ENCODE measurements around the gene HSP90AA1. TPM values are rescaled to one million over a fixed set of nuclear protein-coding genes. Genes with fewer than 3 reads are reported as not detected.
A peak's percentile ranks its signal among the peaks of the same experiment; 100 is the strongest.
"Not testable (repeated sequence)": the region's sequence is repeated elsewhere in the genome, so short reads cannot be mapped to it uniquely, and the experiment has no call there.

The HSP90AA1 gene
- total and polyA plus RNA-seq, 7 donors: 167 to 463 (median 265) TPM

DNA sequence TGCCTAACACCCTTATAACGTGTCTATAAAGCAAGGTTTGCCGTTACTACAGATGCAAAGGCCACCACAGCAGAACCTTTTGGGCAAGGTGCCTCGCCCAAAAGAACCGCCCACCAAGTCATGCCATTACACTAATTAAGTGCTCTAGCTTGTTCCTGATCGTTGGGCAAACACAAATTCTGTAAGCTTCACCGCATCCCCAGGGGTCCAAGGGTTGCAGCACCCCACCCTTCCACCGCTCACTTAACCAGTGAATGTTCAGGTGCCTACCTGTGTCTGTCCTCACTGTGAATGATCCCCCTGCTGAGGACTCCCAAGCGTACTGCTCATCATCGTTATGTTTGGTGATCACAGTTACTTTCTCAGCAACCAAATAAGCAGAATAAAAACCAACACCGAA is 1.4 kb downstream of the HSP90AA1 start:
- Histone ChIP-seq H3K27ac (peak overlapping the region; percentile 99 to 100 (median 100)), H3K27me3 (no peaks in the 10 kb centered on the region), H3K9me3 (no peaks in the 10 kb centered on the region), H3K36me3 (peaks cover 46 to 54% (median 50%) of the 10 kb centered on the region in 4 donors), H3K4me1 (peaks cover 2 to 56% (median 51%) of the 10 kb centered on the region in 4 donors), H3K4me3 (peak overlapping the region; percentile 91 to 99 (median 94))
- intact Hi-C loops (cut with DNase I): loop anchor here (5.0 kb wide), 1 partner anchor 507 kb away; the partner anchor contains the start of gene RCOR1
- TF ChIP-seq EP300 (IDR thresholded peaks at IDR 0.05): no peak
- no peak for TF ChIP-seq POLR2AphosphoS5 (IDR thresholded peaks at IDR 0.05)
- TF ChIP-seq, protein P1, sequence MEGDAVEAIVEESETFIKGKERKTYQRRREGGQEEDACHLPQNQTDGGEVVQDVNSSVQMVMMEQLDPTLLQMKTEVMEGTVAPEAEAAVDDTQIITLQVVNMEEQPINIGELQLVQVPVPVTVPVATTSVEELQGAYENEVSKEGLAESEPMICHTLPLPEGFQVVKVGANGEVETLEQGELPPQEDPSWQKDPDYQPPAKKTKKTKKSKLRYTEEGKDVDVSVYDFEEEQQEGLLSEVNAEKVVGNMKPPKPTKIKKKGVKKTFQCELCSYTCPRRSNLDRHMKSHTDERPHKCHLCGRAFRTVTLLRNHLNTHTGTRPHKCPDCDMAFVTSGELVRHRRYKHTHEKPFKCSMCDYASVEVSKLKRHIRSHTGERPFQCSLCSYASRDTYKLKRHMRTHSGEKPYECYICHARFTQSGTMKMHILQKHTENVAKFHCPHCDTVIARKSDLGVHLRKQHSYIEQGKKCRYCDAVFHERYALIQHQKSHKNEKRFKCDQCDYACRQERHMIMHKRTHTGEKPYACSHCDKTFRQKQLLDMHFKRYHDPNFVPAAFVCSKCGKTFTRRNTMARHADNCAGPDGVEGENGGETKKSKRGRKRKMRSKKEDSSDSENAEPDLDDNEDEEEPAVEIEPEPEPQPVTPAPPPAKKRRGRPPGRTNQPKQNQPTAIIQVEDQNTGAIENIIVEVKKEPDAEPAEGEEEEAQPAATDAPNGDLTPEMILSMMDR (IDR thresholded peaks at IDR 0.05): no peak
- no peak for TF ChIP-seq POLR2A (IDR thresholded peaks at IDR 0.05)
- DNase-seq: no peak
- WGBS, 2 donors: 6 to 35% methylated on average over 10 of the region's 10 CpGs

DNA sequence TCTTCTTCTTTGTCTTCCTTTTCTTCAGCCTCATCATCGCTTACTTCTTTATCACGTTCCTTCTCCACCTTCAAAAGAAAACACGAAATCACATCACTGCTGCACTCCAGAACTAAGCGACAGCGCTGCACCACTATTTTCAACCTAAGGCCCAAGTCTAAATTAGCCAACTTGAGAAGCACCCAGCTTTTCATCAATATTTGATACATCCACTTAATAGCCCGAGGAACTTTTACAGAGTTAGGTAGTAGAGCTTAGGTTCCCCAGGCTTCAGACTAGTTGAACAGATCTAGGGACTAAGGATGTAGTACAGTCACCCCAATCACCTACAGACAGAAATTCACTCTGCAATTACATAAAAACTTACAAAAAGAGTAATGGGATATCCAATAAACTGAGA is 1.9 kb downstream of the HSP90AA1 start:
- Histone ChIP-seq H3K4me1 (peaks cover 2 to 56% (median 51%) of the 10 kb centered on the region in 4 donors), H3K4me3 (peak overlapping the region in 1 of 4 donors; percentile 91), H3K36me3 (peaks cover 50 to 60% (median 53%) of the 10 kb centered on the region in 4 donors), H3K27me3 (no peaks in the 10 kb centered on the region), H3K27ac (no peak overlapping the region), H3K9me3 (no peaks in the 10 kb centered on the region)
- intact Hi-C loops (cut with DNase I): loop anchor here (5.0 kb wide), 1 partner anchor 507 kb away; the partner anchor contains the start of gene RCOR1
- 47 to 81% methylated on average over 6 of the region's 6 CpGs for whole genome bisulfite sequencing, 2 donors
- no peak for TF ChIP-seq EP300 (IDR thresholded peaks at IDR 0.05)
- TF ChIP-seq, protein P1 (IDR thresholded peaks at IDR 0.05): no peak
- TF ChIP-seq POLR2A (IDR thresholded peaks at IDR 0.05): no peak
- TF ChIP-seq POLR2AphosphoS5 (IDR thresholded peaks at IDR 0.05): no peak
- no peak for DNase-seq

DNA sequence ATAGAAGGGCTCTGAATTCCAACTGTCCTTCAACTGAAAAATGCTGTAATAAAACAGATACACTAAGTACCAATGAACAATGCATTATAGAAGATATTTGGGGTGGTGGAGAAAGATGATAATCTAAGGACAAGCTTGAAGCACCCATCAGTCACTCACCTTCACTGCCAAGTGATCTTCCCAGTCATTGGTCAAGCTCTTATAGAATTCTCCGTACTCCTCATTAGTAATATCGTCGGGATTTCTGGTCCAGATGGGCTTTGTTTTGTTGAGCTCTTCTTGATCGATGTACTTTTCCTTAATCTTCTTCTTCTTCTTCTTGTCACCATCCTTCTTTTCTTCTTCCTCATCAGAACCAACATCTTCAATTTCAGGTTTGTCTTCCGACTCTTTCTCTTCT is 2.3 kb downstream of the HSP90AA1 start:
- intact Hi-C loops (cut with DNase I); H3K4me3 ChIP-seq; DNase-seq; H3K27ac ChIP-seq; H3K9me3 ChIP-seq; H3K27me3 ChIP-seq: not testable (repeated sequence)
- 42 to 82% methylated on average over 5 of the region's 5 CpGs for WGBS, 2 donors
- Histone ChIP-seq H3K4me1 (peaks cover 2 to 56% (median 51%) of the 10 kb centered on the region in 4 donors), H3K36me3 (peaks cover 50 to 64% (median 57%) of the 10 kb centered on the region in 4 donors)

DNA sequence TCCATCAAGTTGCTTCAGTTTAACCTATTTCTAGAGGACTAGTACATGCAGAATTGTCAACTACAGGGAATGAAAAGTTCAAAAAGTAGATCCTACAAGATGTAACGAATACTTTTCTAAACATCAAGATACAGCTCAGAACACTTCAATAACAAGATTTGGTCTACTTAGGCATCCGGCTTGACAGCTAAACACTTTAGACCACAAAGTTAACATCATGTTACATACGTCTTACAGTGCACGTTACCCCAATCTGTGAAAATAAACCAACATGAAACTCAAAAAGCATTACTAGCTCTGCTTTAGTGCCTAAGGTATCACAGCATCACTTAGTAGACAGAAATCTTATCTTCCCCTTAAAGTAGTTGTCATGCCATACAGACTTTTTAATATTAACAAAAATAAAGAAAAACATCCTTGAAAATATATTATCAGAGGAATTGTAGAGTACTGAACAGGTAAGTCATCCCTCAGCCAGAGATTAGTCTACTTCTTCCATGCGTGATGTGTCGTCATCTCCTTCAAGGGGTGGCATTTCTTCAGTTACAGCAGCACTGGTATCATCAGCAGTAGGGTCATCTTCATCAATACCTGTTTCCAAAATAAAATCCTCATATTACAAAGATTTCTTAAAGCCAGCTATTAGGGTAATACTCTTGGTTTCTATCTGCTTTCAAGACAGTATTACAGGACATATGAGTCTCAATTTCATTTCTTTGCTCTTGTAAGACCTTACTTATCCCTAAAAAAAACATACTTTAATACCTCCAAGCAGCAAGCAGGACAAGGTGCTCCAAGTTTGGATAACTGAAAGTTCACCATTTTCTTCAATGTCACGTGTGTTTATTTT is 5.4 kb downstream of the HSP90AA1 start:
- H3K36me3 ChIP-seq: peaks cover 50 to 81% (median 63%) of the 10 kb centered on the region in 4 donors
- 85 to 88% methylated on average over 7 of the region's 7 CpGs for WGBS, 2 donors
- H3K27ac ChIP-seq: no peak overlapping the region
- TF ChIP-seq, protein P1 (IDR thresholded peaks at IDR 0.05): no peak
- TF ChIP-seq POLR2AphosphoS5 (IDR thresholded peaks at IDR 0.05) (no peak), EP300 (IDR thresholded peaks at IDR 0.05) (no peak), POLR2A (IDR thresholded peaks at IDR 0.05) (no peak)
- intact Hi-C loops (cut with DNase I): no loop called here
- H3K9me3 ChIP-seq: no peaks in the 10 kb centered on the region
- no peak for DNase-seq
- no peaks in the 10 kb centered on the region for H3K27me3 ChIP-seq
- peaks cover 0 to 44% (median 40%) of the 10 kb centered on the region in 4 donors for H3K4me1 ChIP-seq
- H3K4me3 ChIP-seq: no peak overlapping the region
